ENCODE data around the gene EMX1.

DNA sequence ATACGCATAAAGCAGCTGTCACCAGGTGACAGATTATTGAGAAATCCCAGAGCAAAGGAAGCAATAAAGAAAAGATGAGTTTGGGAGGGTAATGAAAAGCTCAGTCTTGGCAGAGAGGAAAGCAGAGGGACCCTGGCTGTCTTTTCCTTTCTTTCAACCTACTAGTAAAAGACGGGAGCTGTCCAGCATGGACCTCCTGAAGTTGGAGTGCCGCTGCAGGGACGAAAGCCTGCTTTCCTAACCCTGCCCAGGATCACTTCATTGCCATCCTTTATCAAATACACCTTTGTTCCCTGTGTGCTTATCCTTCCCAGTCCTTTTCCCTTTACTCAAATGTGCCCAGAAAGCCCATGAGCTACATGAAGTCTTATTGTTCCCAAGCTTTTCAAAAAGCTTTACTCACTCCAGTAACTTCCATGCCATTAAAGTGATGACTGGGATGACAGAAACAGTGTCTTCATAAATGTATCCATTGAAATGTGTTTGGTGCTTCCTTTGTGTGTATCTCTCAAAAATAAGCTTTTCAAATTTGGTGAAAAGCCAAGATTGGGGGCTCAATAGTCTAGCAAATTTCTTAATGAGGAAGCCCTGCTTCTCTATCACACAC is 33.9 kb upstream of the EMX1 start:
- TF ChIP-seq CTCF (conservative IDR thresholded peaks at IDR 0.05; ENCODE audit: low read length) (no peak), EZH2phosphoT487 (IDR thresholded peaks at IDR 0.05; ENCODE audit: borderline replicate concordance) (no peak)
